Activated CD8-positive, alpha-beta memory T cell treated with anti-CD3 and anti-CD28 coated beads for 24 hours (primary cell): ENCODE data around the gene AMER2.

Experiments used
- DNase-seq: peaks from one replicate; pipeline ENCODE4 v3.0.0-alpha.2; 2020

AMER2 gene

DNA sequence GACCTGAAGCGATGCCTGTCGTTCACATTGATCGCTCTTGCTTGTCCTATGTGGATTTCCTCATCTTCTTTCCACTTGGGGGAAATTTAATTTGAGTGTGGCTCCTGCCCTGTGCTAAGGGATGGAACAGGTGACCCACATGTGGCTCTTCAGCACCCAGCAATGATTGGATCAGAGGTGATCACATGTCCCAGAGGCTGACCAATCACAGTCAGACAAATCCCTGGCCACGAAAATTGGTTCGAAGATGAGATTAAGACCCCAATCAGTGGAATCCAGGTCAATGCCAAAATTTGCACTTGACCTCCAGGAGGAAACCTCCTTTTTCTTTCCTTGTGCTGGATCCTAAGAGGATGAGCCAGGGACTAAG is 23.7 kb downstream of the AMER2 start:
- no peak for DNase-seq

DNA sequence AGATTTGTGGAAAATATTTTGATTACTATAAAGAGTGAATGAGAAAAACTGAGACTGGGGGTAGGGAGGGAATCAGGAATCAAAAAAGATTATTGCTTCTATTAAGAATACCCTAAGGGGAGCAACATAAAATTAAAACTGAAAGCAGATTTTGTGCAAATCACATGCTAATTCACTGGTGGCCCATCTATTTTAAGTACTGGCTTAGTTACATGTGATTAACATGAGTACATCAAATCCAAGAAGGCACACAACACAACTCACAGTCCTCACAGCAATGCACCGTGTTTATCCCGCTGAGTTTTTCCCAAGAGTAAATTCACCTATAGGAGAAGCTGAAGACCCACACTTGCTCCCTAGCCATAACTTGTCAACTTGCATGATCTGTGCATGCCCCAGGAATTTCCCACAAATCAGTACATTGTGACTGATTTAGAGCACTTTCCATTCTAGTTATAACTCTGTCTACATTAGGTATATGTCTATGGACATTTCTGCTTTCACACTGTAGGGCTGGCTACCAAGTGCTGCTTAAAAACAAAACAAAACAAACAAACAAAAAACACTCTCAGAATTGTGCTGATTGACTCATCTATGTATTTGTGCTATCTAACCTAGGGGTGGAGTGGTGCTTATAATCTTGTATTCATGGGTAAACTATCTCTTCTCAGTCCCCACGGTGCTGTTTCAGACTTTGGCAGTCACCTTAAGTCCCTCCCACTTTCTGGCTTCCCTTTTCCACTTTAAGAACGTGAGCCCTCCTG is 24.3 kb downstream of the AMER2 start:
- DNase-seq = no peak

DNA sequence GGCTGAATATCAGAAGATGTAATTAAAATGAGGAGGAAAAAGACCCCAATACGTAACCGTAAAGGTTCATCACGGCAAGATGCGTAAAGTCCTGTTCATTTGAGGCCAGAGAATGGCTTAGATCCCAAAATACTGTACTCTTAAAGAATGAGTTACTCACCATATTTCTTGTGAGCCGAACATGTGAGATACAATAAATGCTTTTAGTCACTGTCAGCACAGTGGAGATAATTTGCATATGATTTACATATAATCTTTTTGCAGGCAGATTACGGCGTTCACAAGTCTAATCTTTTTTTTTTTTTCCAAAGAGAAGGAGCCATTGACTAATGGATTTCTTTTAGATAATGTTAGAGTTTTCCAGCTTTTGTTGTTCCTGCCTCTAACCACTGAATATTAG is 28.4 kb downstream of the AMER2 start:
- DNase-seq = no peak

DNA sequence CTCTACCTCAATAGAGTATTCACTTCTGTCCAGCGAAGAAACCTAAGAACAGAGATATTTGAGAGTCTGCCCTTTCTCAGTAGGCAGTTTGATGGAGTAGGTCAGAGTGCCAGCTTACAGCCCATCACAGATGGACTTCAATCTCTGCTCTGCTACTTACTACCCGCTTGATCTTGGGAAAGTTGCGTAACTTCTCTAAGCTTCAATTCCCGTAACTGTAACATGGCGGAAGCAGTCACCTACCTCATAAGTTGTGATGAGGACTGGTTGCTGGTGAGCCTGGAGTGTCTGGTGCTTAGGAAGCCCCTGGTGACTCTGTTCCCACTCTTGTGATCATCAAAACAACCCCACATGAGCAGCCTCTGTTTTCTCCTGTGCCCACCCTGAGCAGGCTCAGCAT is 31.0 kb downstream of the AMER2 start:
- DNase-seq = no peak

DNA sequence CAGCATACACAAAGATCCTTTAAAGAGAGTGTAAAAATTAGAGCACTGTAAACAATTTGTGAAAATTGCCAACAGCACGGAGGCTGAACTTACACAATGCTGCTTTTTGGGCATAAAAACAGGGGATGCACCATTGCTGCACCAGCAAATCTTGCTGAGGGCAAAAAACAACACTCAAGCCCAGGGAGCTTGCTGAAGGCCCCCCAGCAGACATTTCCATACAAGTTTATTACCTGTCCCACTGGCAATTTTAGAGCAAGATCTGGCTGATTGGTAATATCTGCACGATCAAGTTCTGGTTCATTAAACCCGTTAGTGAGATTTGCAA is 34.3 kb downstream of the AMER2 start:
- no peak for DNase-seq

DNA sequence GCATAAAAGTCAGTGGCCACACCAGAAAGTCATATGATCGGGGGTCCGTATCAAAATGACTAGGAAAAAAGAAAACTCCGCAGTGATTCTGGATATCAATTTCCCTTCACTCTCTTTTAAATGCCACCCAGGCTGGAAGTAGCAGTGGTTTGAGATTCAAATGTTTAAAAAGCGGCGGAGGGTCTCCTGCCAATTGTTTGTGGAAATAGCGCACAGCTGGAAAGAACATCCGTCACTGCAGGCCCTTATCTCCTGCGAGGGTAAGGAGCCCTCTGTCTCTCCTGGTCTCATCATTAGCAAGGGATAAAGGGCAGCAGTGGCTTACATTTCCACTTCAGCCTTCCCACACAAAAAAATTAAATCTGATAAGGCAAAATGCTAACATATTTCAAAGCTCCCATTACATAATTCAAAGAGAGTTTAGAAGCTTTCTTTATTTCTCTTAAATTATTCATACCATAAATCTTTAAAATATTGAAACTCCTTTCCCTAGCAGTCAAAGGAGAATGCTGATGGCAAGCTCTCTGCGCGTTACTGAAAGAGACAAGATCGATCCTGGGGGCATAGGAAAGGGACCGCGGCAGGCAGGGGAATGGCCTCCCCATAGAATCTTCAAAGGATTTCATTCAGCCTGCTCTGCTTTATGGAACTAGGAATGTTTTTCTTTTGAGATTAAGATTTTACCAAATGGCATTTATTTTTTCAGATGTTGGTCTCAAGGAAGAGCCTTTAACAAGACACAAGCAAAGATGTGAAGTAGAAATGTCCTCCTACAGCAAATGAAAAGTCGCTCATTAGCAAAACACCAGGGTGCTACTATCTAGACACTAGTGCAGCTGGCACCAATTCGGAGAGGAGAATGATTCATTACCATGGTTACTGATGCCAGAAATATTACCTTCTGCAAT is 35.0 kb downstream of the AMER2 start:
- no peak for DNase-seq

DNA sequence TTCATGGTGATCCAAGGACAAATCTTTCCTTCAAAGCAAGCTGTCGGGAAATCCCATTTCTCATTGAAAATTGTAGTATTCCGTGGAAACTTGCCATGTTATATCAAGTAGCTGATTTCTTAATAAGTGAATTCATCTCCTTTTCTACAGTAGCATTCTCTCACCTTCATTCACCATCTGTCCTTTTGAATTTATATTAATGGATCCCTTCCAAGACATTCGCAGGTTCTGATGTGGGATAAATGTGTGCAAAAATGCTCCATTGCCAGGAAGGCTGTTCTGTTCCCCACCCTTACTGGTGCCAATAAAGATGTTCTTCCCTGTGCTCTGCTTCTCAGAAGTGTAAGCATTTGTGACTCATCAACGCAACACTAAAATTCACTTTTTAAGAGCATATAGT is 36.2 kb downstream of the AMER2 start:
- DNase-seq = no peak

DNA sequence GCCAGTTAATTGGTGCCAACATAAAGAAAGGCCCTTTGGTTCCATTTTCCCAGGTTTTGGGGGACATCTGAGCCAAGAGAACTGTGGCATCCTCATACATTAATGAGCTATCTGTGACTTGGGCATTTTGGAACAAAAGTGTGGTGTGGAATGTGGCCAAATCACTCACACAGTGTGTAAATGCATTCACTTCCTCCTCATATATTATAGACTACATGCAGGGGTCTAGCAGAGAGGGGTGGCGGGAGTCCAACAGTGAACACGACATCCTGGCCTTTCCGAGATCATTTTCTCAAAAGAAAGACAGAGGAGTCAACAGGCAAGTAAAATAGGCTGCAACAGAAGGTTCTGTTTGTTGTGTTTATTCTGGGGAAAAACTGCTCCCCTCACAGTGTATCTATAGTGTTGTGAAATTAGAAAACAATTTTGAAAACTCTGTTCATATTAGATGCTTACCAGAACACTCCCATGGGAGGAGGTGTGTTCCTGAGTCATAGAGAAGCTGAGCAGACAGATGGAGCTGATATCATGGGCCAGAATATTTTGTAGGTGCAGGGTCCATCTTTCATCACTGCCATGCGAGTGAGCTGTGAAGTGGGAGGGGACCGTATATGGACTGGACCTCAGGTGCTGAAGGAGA is 39.2 kb downstream of the AMER2 start:
- no peak for DNase-seq

DNA sequence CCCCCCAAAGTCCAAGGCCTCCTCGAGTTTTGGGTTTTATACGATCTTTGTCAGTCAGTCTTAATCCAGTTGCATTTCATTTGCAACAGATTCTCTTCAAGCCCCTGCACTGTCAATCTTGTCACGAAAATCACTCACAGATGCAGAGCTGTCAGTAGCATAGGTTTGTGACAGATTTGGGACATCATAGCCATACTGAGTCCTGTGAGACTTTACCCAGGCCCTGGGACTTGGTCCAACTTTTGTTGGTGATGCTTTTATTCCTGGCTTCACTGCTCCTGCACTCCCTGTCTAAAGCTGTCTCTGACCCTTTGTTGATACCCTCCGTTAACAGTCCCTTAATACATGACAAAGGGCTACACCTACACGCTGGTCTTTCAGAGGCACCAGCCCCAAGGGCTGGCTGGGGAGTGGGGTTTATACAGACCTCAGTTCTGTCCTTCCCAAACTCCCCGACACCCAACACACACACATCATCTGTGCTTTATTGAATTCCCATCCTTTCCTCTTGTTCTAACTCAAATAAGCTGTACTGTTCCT is 40.1 kb downstream of the AMER2 start:
- no peak for DNase-seq

DNA sequence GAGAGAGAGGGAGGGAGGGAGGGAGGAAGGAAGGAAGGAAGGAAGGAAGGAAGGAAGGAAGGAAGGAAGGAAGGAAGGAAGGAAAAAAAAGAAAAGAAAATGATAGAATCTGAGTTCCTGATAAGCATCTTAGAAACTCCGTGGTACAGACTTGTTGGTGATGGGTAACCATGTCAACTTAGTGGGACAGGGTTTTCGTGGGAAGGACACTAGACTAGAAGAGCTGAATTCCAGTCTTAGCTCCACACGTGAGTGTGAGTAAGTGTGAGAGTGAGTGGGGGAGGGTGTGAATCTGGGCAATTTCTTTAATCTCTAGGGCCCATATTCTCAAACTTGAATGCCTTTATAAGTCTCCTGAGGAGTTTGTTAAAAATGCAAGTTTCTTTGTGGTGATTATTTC is 41.1 kb downstream of the AMER2 start:
- no peak for DNase-seq

DNA sequence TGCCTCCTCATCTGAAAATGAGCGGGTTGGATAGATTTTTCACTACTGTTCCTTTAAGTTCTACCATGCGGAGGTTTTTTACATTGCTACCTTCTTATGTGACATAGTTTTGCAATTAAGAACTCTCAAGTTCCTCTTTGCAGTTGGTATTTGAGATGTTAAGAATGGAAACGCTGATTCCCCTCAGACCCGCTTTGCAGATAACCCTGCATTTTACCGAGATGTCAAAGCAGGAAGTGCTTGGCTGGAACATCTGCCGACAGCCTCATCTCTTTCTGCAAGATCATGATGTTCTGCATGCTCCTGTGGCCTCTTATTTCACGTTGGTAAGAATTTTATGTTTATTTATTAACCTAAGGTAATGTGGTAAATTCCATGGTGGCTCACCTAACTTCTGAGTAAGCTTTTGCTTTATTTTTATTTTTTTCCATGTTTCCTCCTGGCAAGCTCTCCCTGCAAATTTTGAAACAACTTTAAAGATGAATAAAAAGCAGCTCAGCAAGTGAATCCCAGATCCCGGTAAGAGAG is 53.6 kb downstream of the AMER2 start:
- DNase-seq = no peak

DNA sequence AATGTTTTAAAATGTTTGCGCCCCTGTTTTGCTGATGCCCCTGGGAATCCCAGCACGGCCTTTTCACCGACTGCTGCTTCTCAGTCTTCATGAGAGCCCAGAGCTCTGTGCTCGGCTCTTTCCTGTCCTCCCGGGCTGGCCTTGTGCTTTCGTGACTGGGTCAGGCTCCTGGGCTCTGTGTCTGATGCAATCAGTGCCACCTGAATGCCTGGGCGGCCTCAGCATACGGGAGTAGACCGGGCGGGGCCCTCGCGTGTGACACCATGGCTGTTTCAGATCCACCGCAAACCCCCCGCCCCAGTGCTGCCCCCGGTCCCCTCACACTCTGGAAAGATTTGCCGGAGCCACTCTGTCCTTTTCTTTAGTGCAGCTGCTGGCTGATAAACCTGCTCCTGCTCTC is 54.8 kb downstream of the AMER2 start:
- no peak for DNase-seq

DNA sequence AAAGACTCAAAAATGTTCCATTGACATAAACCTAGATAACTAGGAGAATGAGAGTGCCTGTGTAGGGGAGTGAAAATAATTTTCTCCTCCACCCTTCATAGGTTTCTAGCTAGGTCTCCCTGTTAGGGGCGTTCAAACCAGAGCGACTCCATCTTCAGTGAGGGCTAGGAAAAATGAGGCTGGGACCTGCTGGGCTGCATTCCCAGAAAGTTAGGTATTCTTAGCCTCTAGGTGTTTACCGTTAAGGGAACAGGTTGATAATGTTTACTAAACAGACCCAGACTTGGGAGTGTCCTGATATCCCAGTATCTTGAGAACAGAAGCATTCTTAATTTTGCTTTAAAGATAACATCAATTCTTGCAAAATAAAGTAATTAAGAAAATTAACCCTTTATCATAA is 56.0 kb downstream of the AMER2 start:
- no peak for DNase-seq

DNA sequence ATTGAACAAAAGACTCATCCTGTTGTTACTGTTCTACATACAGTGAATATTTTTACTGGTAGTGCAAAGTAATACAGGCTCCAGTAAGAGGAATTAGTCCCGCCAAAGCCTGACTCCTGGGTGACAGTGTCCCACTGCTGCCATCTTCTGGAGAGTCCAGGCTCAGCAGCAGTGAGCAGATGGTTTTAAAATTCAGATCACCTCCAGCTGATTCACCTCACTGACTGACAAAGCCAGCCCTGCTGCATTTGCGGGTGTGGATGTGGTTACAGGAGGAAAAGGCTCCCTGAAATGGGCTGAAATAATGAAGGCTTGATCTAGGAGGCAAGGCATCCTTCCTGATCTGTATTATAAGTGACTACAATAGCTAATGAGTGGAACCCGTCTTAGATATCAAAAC is 57.9 kb downstream of the AMER2 start:
- peak; percentile 79 for DNase-seq

DNA sequence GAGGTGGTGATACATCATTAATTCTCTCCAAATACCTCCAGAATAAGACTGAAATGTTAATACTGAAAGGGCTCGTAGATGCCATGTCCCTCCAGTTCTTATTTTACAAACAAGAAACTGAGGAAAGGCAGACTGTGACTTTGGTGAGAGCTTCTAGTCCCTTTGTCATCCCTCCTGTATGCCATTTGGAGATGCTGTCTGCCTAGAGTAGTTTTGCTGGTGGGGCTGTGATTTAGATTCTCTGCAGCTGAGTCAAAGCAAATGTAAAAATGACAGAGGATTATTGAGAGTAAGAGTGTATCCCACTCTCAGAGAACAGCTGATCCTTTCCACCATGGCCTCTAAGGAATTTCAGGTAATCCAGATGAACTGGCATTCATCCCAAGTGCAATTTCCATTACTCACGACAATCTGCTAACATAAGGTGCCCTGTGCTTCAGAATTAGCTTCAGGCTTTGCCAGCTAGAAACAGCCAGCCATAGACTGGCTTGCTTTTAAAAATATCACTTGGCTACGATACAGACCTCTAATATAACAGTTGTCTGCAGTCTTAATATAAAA is 59.3 kb downstream of the AMER2 start:
- DNase-seq = no peak
